SK-N-SH (cell line): ENCODE results near the gene EIF4G1. TPM values are rescaled to one million over a fixed set of nuclear protein-coding genes. Genes with fewer than 3 reads are reported as not detected.

Experiments
- CTCF ChIA-PET: fragments of 300-600, 350-600 bp; formaldehyde crosslinking; extraction: SDS; loops from one replicate; lab custom pipeline; 2021; lab: Yijun Ruan, JAX
- POLR2A ChIA-PET: fragments of 350-600 bp; sonication (Branson Sonifier 250); formaldehyde crosslinking; extraction: SDS; loops from one replicate; lab custom pipeline; 2020; ENCODE audit warnings: antibody characterized with exemption, inconsistent platforms; lab: Yijun Ruan, JAX
- DNase-seq: peaks from one replicate; pipeline ENCODE4 v3.0.0; 2012
- H2AFZ ChIP-seq: fragments of 200-600 bp; sonication (generic); 2 replicates; pipeline ENCODE4 v1.8.1; 2016; ENCODE audit warnings: antibody characterized with exemption, mild to moderate bottlenecking, low read depth
- H3F3A ChIP-seq: fragments of 200-600 bp; sonication (generic); replicated peaks from 2 replicates; pipeline ENCODE3; 2016; ENCODE audit warnings: antibody characterized with exemption, mild to moderate bottlenecking; ENCODE audit not compliant: insufficient read depth
- H3K27ac ChIP-seq, 2 experiments: fragments of 200-500 bp in 1 of 2; fragments of 200-600 bp in 1 of 2; sonication (Bioruptor generic) in 1 of 2; sonication (generic), shearing (Covaris generic) in 1 of 2; 2 replicates each; pipeline versions ENCODE4 v1.5.1 to v1.6.1; 2014 to 2016; ENCODE audit warnings: low read depth in 2 of 2, inconsistent platforms in 1 of 2, low read length in 1 of 2, mild to moderate bottlenecking in 1 of 2, mixed read lengths in 1 of 2
- H3K27me3 ChIP-seq: fragments of 200-600 bp; sonication (generic), shearing (Covaris generic); 2 replicates; pipeline ENCODE4 v1.6.1; 2016; ENCODE audit warnings: mixed run types; ENCODE audit not compliant: insufficient read depth
- H3K36me3 ChIP-seq, 2 experiments: fragments of 200-500 bp in 1 of 2; fragments of 200-600 bp in 1 of 2; sonication (Bioruptor generic) in 1 of 2; sonication (generic) in 1 of 2; replicated peaks in 1 of 2; 2 replicates each; pipeline versions ENCODE3 to v1.5.1; 2014 to 2016; ENCODE audit warnings: low read length in 1 of 2, mild to moderate bottlenecking in 1 of 2; ENCODE audit not compliant: insufficient read depth in 2 of 2, control insufficient read depth in 1 of 2
- H3K4me1 ChIP-seq, 2 experiments: fragments of 200-500 bp in 1 of 2; fragments of 200-600 bp in 1 of 2; sonication (Bioruptor generic) in 1 of 2; sonication (generic), shearing (Covaris generic) in 1 of 2; 2 replicates each; pipeline versions ENCODE4 v1.5.1 to v1.6.1; 2014 to 2016; ENCODE audit warnings: low read depth in 1 of 2, low read length in 1 of 2, mixed run types in 1 of 2; ENCODE audit not compliant: insufficient read depth in 2 of 2, control insufficient read depth in 1 of 2
- H3K4me2 ChIP-seq: fragments of 200-600 bp; sonication (generic), shearing (Covaris generic); 2 replicates; pipeline ENCODE4 v1.6.1; 2017; ENCODE audit warnings: mixed run types
- H3K4me3 ChIP-seq, 2 experiments: fragments of 200-500 bp in 1 of 2; fragments of 200-600 bp in 1 of 2; sonication (Bioruptor generic) in 1 of 2; sonication (generic), shearing (Covaris generic) in 1 of 2; 2 replicates each; pipeline versions ENCODE4 v1.5.1 to v1.8.1; 2014 to 2016; ENCODE audit warnings: low read depth in 2 of 2, inconsistent platforms in 1 of 2, low read length in 1 of 2, mild to moderate bottlenecking in 1 of 2, mixed read lengths in 1 of 2, moderate library complexity in 1 of 2
- H3K79me2 ChIP-seq: fragments of 200-600 bp; sonication (generic); 2 replicates; pipeline ENCODE4 v1.8.1; 2017; ENCODE audit warnings: mild to moderate bottlenecking; ENCODE audit not compliant: insufficient read depth
- H3K9ac ChIP-seq: fragments of 200-600 bp; sonication (generic); 2 replicates; pipeline ENCODE4 v1.6.1; 2017; ENCODE audit warnings: mixed run types
- H3K9me2 ChIP-seq: fragments of 200-600 bp; sonication (generic); 2 replicates; pipeline ENCODE4 v1.6.1; 2017; ENCODE audit warnings: mixed run types
- H3K9me3 ChIP-seq: fragments of 200-600 bp; sonication (generic); 2 replicates; pipeline ENCODE4 v1.6.1; 2017; ENCODE audit warnings: mixed run types, mild to moderate bottlenecking, moderate library complexity
- H4K20me1 ChIP-seq: fragments of 200-600 bp; sonication (generic); 2 replicates; pipeline ENCODE4 v1.6.1; 2017; ENCODE audit warnings: mild to moderate bottlenecking, mixed run types; ENCODE audit not compliant: insufficient read depth
- CHD2 ChIP-seq: fragments of 150-350 bp; IDR thresholded peaks from 2 replicates; pipeline ENCODE4 v1.6.1; 2018; ENCODE audit warnings: low read length; ENCODE audit not compliant: partially characterized antibody
- FOXJ3 ChIP-seq: sonication (generic); formaldehyde crosslinking; IDR thresholded peaks from 2 replicates; pipeline ENCODE4 v1.5.1; 2020; ENCODE audit warnings: mild to moderate bottlenecking, missing genetic modification reagents
- FOXM1 ChIP-seq: IDR thresholded peaks from 2 replicates; pipeline ENCODE4 v1.4.0; 2012; ENCODE audit warnings: low read depth, mild to moderate bottlenecking
- GATA2 ChIP-seq: sonication (generic); formaldehyde crosslinking; IDR thresholded peaks from 2 replicates; pipeline ENCODE4 v1.5.0; 2020; ENCODE audit warnings: mild to moderate bottlenecking, missing genetic modification reagents
- MXI1 ChIP-seq: IDR thresholded peaks from 2 replicates; pipeline ENCODE4 v1.6.1; 2012; ENCODE audit warnings: mild to moderate bottlenecking, low read depth, low read length, improper control_type of control experiment
- NFIC ChIP-seq: IDR thresholded peaks from 2 replicates; pipeline ENCODE4 v1.4.0; 2012; ENCODE audit warnings: borderline replicate concordance
- RAD21 ChIP-seq: IDR thresholded peaks from 2 replicates; pipeline ENCODE4 v1.6.1; 2012; ENCODE audit warnings: mild to moderate bottlenecking, low read length
- TCF12 ChIP-seq: IDR thresholded peaks from 2 replicates; pipeline ENCODE4 v1.4.0; 2012
- TEAD4 ChIP-seq: IDR thresholded peaks from 2 replicates; pipeline ENCODE4 v1.4.0; 2012; ENCODE audit warnings: mild to moderate bottlenecking, borderline replicate concordance; ENCODE audit not compliant: insufficient read depth
- WGBS: methylation state at CpG from one replicate; pipeline ENCODE4 v1.1.6; 2017; ENCODE audit warnings: low lambda C conversion rate; 5-methylcytosine and 5-hydroxymethylcytosine counted together
- polyA plus RNA-seq, 3 experiments: library from polyadenylated mRNA; depleted of rRNA; stranded (reverse); fragments of >200 nt; gene quantifications; 2 replicates each; pipeline ENCODE4 v1.2.3, GENCODE V29; 2012
- TF ChIP-seq, protein P1 (sequence below): fragments of 200-600 bp; sonication (generic); IDR thresholded peaks from 2 replicates; pipeline ENCODE4 v1.6.1; 2017; ENCODE audit warnings: antibody characterized with exemption, mild to moderate bottlenecking, moderate library complexity
- TF ChIP-seq, protein P2 (sequence below): IDR thresholded peaks from 2 replicates; pipeline ENCODE4 v1.4.0; 2012; ENCODE audit warnings: low read depth, borderline replicate concordance
- TF ChIP-seq, protein P3 (sequence below): IDR thresholded peaks from 2 replicates; pipeline ENCODE4 v1.6.1; 2012; ENCODE audit warnings: mild to moderate bottlenecking, low read depth, low read length, moderate library complexity

EIF4G1 gene
- polyA plus RNA-seq, 1 of the 3 experiments (the other 2 are of a cell fraction): 262 TPM

DNA sequence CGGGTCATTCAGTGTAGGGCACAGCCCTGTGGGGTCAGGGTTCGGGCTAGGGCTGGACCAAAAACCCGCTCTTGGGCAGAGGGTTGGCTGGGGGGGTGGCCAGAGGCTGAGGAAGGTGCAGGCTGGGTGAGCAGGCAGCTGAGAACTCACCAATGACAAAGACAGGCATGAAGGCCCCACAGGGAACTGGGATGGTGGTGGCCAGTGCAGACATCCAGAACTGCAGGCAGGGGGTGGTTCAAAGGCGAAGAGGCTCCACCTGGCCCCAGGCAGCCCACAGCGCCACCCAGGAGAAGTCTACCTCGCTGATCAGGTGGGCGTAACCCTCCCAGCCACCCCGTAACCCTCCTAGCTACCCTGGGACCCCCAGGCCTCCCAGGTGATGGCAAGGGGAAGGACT is 40.3 kb downstream of the EIF4G1 start:
- Histone ChIP-seq H3K27ac (no peak overlapping the region; a peak in 1 of 4 replicates), H3K9ac (no peak overlapping the region), H3F3A (no peaks in the 10 kb centered on the region), H2AFZ (no peak overlapping the region), H3K79me2 (no peaks in the 10 kb centered on the region), H3K4me2 (no peak overlapping the region), H4K20me1 (no peaks in the 10 kb centered on the region), H3K27me3 (no peaks in the 10 kb centered on the region), H3K36me3 (peaks cover under 1 to 43% of the 10 kb centered on the region in 2 experiments), H3K9me3 (no peaks in the 10 kb centered on the region), H3K4me3 (no peak overlapping the region), H3K9me2 (no peaks in the 10 kb centered on the region), H3K4me1 (peaks cover 0 to 18% of the 10 kb centered on the region in 2 experiments; a peak in 1 of 4 replicates)
- WGBS: 77% methylated on average over 4 of the region's 8 CpGs
- TF ChIP-seq, protein P1, sequence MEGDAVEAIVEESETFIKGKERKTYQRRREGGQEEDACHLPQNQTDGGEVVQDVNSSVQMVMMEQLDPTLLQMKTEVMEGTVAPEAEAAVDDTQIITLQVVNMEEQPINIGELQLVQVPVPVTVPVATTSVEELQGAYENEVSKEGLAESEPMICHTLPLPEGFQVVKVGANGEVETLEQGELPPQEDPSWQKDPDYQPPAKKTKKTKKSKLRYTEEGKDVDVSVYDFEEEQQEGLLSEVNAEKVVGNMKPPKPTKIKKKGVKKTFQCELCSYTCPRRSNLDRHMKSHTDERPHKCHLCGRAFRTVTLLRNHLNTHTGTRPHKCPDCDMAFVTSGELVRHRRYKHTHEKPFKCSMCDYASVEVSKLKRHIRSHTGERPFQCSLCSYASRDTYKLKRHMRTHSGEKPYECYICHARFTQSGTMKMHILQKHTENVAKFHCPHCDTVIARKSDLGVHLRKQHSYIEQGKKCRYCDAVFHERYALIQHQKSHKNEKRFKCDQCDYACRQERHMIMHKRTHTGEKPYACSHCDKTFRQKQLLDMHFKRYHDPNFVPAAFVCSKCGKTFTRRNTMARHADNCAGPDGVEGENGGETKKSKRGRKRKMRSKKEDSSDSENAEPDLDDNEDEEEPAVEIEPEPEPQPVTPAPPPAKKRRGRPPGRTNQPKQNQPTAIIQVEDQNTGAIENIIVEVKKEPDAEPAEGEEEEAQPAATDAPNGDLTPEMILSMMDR: no peak
- TF ChIP-seq RAD21 (no peak), TEAD4 (no peak), FOXM1 (no peak), NFIC (no peak), GATA2 (CRISPR knock-in tag) (no peak)
- TF ChIP-seq, protein P2, sequence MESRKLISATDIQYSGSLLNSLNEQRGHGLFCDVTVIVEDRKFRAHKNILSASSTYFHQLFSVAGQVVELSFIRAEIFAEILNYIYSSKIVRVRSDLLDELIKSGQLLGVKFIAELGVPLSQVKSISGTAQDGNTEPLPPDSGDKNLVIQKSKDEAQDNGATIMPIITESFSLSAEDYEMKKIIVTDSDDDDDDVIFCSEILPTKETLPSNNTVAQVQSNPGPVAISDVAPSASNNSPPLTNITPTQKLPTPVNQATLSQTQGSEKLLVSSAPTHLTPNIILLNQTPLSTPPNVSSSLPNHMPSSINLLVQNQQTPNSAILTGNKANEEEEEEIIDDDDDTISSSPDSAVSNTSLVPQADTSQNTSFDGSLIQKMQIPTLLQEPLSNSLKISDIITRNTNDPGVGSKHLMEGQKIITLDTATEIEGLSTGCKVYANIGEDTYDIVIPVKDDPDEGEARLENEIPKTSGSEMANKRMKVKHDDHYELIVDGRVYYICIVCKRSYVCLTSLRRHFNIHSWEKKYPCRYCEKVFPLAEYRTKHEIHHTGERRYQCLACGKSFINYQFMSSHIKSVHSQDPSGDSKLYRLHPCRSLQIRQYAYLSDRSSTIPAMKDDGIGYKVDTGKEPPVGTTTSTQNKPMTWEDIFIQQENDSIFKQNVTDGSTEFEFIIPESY: no peak
- POLR2A ChIA-PET: interaction anchor here (1.4 to 1.5 kb wide), 2 partner anchors 9 to 16 kb away, joined by 3 to 4 read pairs; no protein-coding TSS in a partner anchor
- no peak for DNase-seq
- CTCF ChIA-PET: interaction anchor here (0.7 to 5.3 kb wide), 12 partner anchors 10 to 419 kb away, joined by 3 to 63 read pairs (median 6); partner anchors contain the start of gene FAM131A

DNA sequence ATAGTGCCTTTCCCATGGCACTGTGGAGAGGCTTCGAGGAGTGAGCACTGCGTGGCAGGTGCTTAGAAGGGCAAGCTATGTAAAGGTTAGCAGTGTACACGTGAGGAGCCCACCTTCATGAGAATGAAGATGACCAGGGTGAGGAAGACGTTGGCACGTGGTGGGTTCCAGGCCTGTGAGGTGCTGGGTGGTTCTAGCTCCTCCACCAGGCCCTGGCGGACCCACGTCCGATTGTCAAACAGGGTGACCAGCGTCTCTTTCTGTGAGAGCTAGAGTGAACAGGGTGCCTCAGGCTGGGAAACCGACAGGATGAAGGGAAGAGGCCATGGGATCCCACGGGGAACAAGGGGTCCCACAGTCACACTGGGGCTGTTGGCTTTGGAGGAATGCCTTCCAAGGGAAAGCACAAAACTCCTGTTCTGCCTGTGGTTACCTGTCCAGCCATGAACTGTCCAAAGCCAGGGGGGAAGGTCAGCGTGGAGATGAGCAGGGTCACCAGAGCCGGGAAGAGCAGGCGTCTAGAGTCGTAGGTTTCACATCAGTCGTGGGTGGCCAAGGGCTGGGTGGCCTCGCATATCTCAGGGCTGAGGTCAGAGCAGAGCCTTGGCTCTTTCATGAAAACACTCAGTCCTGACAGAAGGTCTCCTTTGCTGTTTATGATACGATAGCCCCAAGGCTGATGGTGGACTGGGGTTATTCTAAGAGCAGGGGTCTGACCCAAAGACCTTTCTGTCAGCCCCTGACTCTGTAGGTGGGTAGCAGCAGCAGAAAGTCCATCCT is 41.0 kb downstream of the EIF4G1 start:
- Histone ChIP-seq H3K36me3 (peaks cover 0 to 43% of the 10 kb centered on the region in 2 experiments), H4K20me1 (no peaks in the 10 kb centered on the region), H3K4me3 (no peak overlapping the region), H3K27me3 (no peaks in the 10 kb centered on the region), H3K9ac (no peak overlapping the region), H3F3A (no peaks in the 10 kb centered on the region), H3K9me3 (no peaks in the 10 kb centered on the region), H3K9me2 (no peaks in the 10 kb centered on the region), H3K4me2 (no peak overlapping the region), H3K4me1 (peaks cover 2 to 22% of the 10 kb centered on the region in 2 experiments; a peak in 2 of 4 replicates), H2AFZ (no peak overlapping the region), H3K79me2 (peaks cover 5% of the 10 kb centered on the region; the same call in 1 of the 2 replicates), H3K27ac (no peak overlapping the region)
- 96% methylated on average over 15 of the region's 18 CpGs for WGBS
- ChIA-PET POLR2A (no interaction called here), CTCF (interaction anchor here (0.7 to 5.3 kb wide), 8 partner anchors 11 to 418 kb away, joined by 3 to 63 read pairs (median 4); partner anchors contain the start of gene FAM131A)
- no peak for DNase-seq
- TF ChIP-seq TCF12 (no peak), MXI1 (no peak), CHD2 (no peak), FOXJ3 (CRISPR knock-in tag) (no peak), RAD21 (no peak)
- TF ChIP-seq, protein P2: no peak
- TF ChIP-seq, protein P3, sequence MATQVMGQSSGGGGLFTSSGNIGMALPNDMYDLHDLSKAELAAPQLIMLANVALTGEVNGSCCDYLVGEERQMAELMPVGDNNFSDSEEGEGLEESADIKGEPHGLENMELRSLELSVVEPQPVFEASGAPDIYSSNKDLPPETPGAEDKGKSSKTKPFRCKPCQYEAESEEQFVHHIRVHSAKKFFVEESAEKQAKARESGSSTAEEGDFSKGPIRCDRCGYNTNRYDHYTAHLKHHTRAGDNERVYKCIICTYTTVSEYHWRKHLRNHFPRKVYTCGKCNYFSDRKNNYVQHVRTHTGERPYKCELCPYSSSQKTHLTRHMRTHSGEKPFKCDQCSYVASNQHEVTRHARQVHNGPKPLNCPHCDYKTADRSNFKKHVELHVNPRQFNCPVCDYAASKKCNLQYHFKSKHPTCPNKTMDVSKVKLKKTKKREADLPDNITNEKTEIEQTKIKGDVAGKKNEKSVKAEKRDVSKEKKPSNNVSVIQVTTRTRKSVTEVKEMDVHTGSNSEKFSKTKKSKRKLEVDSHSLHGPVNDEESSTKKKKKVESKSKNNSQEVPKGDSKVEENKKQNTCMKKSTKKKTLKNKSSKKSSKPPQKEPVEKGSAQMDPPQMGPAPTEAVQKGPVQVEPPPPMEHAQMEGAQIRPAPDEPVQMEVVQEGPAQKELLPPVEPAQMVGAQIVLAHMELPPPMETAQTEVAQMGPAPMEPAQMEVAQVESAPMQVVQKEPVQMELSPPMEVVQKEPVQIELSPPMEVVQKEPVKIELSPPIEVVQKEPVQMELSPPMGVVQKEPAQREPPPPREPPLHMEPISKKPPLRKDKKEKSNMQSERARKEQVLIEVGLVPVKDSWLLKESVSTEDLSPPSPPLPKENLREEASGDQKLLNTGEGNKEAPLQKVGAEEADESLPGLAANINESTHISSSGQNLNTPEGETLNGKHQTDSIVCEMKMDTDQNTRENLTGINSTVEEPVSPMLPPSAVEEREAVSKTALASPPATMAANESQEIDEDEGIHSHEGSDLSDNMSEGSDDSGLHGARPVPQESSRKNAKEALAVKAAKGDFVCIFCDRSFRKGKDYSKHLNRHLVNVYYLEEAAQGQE: no peak
